H9 (cell line): ENCODE data around the gene LARP1. TPM values are rescaled to one million over a fixed set of nuclear protein-coding genes. Genes with fewer than 3 reads are reported as not detected.

ENCODE experiments used
- DNase-seq: peaks from one replicate; pipeline ENCODE4 v3.0.0-alpha.2; 2017
- H2AFZ ChIP-seq: one replicate; pipeline ENCODE4 v1.6.1; 2013; ENCODE audit warnings: mild to moderate bottlenecking, low read length, control low read depth, moderate library complexity
- H2AK5ac ChIP-seq: 2 replicates; pipeline ENCODE4 v1.6.1; 2013; ENCODE audit warnings: low read length, control low read depth, mixed read lengths; ENCODE audit not compliant: insufficient read length
- H2BK120ac ChIP-seq: one replicate; pipeline ENCODE4 v1.6.1; 2013; ENCODE audit warnings: low read depth, mild to moderate bottlenecking, low read length, control low read depth, inconsistent platforms; ENCODE audit not compliant: poor library complexity, severe bottlenecking
- H2BK12ac ChIP-seq: 2 replicates; pipeline ENCODE4 v1.6.1; 2013; ENCODE audit warnings: low read length, control low read depth, mixed read lengths, low read depth; ENCODE audit not compliant: insufficient read length
- H2BK15ac ChIP-seq: 2 replicates; pipeline ENCODE4 v1.6.1; 2013; ENCODE audit warnings: low read depth, low read length, control low read depth
- H2BK20ac ChIP-seq: one replicate; pipeline ENCODE4 v1.6.1; 2013; ENCODE audit warnings: low read depth, mild to moderate bottlenecking, low read length, control low read depth, inconsistent platforms; ENCODE audit not compliant: poor library complexity, severe bottlenecking
- H2BK5ac ChIP-seq: 2 replicates; pipeline ENCODE4 v1.6.1; 2013; ENCODE audit warnings: low read length, control low read depth, mixed read lengths; ENCODE audit not compliant: insufficient read length
- H3K14ac ChIP-seq: 2 replicates; pipeline ENCODE4 v1.6.1; 2013; ENCODE audit warnings: low read length, control low read depth; ENCODE audit not compliant: insufficient read depth
- H3K18ac ChIP-seq: 2 replicates; pipeline ENCODE4 v1.6.1; 2013; ENCODE audit warnings: low read depth, mild to moderate bottlenecking, mixed read lengths, low read length, control low read depth; ENCODE audit not compliant: insufficient read length
- H3K23ac ChIP-seq: 2 replicates; pipeline ENCODE4 v1.6.1; 2013; ENCODE audit warnings: low read length, control low read depth, mixed read lengths, low read depth; ENCODE audit not compliant: insufficient read length
- H3K23me2 ChIP-seq: 2 replicates; pipeline ENCODE4 v1.6.1; 2013; ENCODE audit warnings: low read depth, mild to moderate bottlenecking, mixed read lengths, low read length, control low read depth; ENCODE audit not compliant: insufficient read length, poor library complexity, severe bottlenecking
- H3K27ac ChIP-seq: 2 replicates; pipeline ENCODE4 v1.5.1; 2013; ENCODE audit warnings: low read length, control low read depth, mixed read lengths, low read depth; ENCODE audit not compliant: insufficient read length
- H3K27me3 ChIP-seq: 2 replicates; pipeline ENCODE4 v1.6.1; 2013; ENCODE audit warnings: low read length, control low read depth, inconsistent platforms; ENCODE audit not compliant: insufficient read depth
- H3K4ac ChIP-seq: 2 replicates; pipeline ENCODE4 v1.6.1; 2013; ENCODE audit warnings: low read depth, mild to moderate bottlenecking, control low read depth, inconsistent platforms, low read length, moderate library complexity
- H3K4me1 ChIP-seq: 2 replicates; pipeline ENCODE4 v1.6.1; 2013; ENCODE audit warnings: low read length, control low read depth, inconsistent platforms; ENCODE audit not compliant: insufficient read depth
- H3K4me2 ChIP-seq: 2 replicates; pipeline ENCODE4 v1.6.1; 2013; ENCODE audit warnings: low read length, control low read depth, mixed read lengths; ENCODE audit not compliant: insufficient read length, insufficient read depth
- H3K56ac ChIP-seq: 2 replicates; pipeline ENCODE4 v1.6.1; 2013; ENCODE audit warnings: low read depth, mild to moderate bottlenecking, mixed read lengths, low read length, control low read depth; ENCODE audit not compliant: insufficient read length
- H3K79me1 ChIP-seq: 2 replicates; pipeline ENCODE4 v1.6.1; 2013; ENCODE audit warnings: low read depth, mild to moderate bottlenecking, moderate library complexity, low read length, control low read depth, inconsistent platforms; ENCODE audit not compliant: insufficient read depth, poor library complexity, severe bottlenecking
- H3K79me2 ChIP-seq: 2 replicates; pipeline ENCODE4 v1.6.1; 2013; ENCODE audit warnings: low read length, control low read depth, inconsistent platforms; ENCODE audit not compliant: insufficient read depth
- H3K9ac ChIP-seq: 2 replicates; pipeline ENCODE4 v1.6.1; 2013; ENCODE audit warnings: low read length, control low read depth, mixed read lengths; ENCODE audit not compliant: insufficient read length; ENCODE audit errors: extremely low read depth
- H3K9me3 ChIP-seq: one replicate; pipeline ENCODE4 v1.6.1; 2013; ENCODE audit warnings: low read depth, low read length, inconsistent platforms; ENCODE audit not compliant: control insufficient read depth
- H3T11ph ChIP-seq: one replicate; pipeline ENCODE4 v1.6.1; 2013; ENCODE audit warnings: mild to moderate bottlenecking, low read length, control low read depth, inconsistent platforms
- H4K20me1 ChIP-seq: one replicate; pipeline ENCODE4 v1.6.1; 2013; ENCODE audit not compliant: control insufficient read depth, insufficient read length, insufficient read depth
- H4K5ac ChIP-seq: 2 replicates; pipeline ENCODE4 v1.6.1; 2013; ENCODE audit warnings: low read depth, mild to moderate bottlenecking, mixed read lengths, low read length, control low read depth; ENCODE audit not compliant: insufficient read length
- H4K8ac ChIP-seq: replicated peaks from 2 replicates; pipeline ENCODE4 v1.6.1; 2013; ENCODE audit warnings: low read length, control low read depth, mixed read lengths, low read depth; ENCODE audit not compliant: insufficient read length
- H4K91ac ChIP-seq: 2 replicates; pipeline ENCODE4 v1.6.1; 2013; ENCODE audit warnings: low read depth, mild to moderate bottlenecking, moderate library complexity, mixed read lengths, low read length, control low read depth; ENCODE audit not compliant: insufficient read length
- H3K27ac Mint-ChIP-seq, 3 experiments: 2 replicates in 2 of 3; 3 replicates in 1 of 3; pipeline ENCODE4 v1.8.0; 2020 to 2021; ENCODE audit warnings: mixed read lengths in 3 of 3, mild to moderate bottlenecking in 1 of 3, moderate library complexity in 1 of 3
- H3K27me3 Mint-ChIP-seq: 2 replicates; pipeline ENCODE4 v1.8.0; 2021; ENCODE audit warnings: low read depth, mild to moderate bottlenecking, moderate library complexity, mixed read lengths
- H3K36me3 Mint-ChIP-seq, 3 experiments: 2 replicates in 2 of 3; 3 replicates in 1 of 3; pipeline ENCODE4 v1.8.0; 2020 to 2021; ENCODE audit warnings: low read depth in 3 of 3, mixed read lengths in 3 of 3; ENCODE audit not compliant: insufficient read depth in 1 of 3
- H3K4me1 Mint-ChIP-seq, 2 experiments: 2 replicates each; pipeline ENCODE4 v1.8.0; 2020; ENCODE audit warnings: mixed read lengths in 2 of 2
- H3K4me3 Mint-ChIP-seq, 2 experiments: 2 replicates in 1 of 2; 3 replicates in 1 of 2; pipeline ENCODE4 v1.8.0; 2020 to 2021; ENCODE audit warnings: mild to moderate bottlenecking in 2 of 2, mixed read lengths in 2 of 2, moderate library complexity in 1 of 2
- H3K9me3 Mint-ChIP-seq, 2 experiments: 2 replicates in 1 of 2; 3 replicates in 1 of 2; pipeline ENCODE4 v1.8.0; 2020; ENCODE audit warnings: mild to moderate bottlenecking in 2 of 2, mixed read lengths in 2 of 2, moderate library complexity in 1 of 2
- WGBS: extraction: QIAGEN DNeasy Blood & Tissue Kit; methylation state at CpG from one replicate; pipeline ENCODE4 v1.1.7; 2013; ENCODE audit warnings: missing lambda C conversion rate, low lambda C conversion rate, mixed read lengths; ENCODE audit not compliant: insufficient read length; ENCODE audit errors: extremely low coverage; 5-methylcytosine and 5-hydroxymethylcytosine counted together
- total RNA-seq: library from RNA; stranded (reverse); gene quantifications from 2 replicates; pipeline ENCODE4 v1.2.1, GENCODE V29; 2021
- TF ChIP-seq, protein P1 (sequence below): fragments of 200-600 bp; sonication (generic); conservative IDR thresholded peaks from 3 replicates; pipeline ENCODE4 v1.8.0; 2021; ENCODE audit warnings: antibody characterized with exemption, mild to moderate bottlenecking

Gene LARP1
- total RNA-seq, 1 experiment from 2014 or later: 405 TPM

DNA sequence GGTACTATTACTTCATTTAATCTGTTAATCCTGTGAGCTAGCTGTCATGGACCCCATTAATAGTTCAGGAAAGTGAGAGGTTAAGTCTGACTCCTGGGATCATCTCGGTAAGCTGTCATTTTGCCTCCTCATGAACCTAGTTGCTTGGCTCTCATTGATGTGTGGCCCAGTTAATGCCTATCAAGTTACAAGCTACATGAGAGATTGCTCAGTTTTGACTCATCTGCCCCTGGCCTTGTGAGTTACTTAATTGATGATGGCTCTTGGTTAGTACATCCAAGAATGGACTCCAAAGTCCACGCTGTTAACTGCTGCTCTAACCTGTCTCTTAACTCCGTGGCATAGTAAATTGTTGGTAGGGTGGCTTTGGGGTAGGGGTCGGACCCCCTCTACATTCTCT is 23.9 kb downstream of the LARP1 start:
- no peaks in the 10 kb centered on the region for H3K27me3 Mint-ChIP-seq
- WGBS: no CpG with 5 or more reads among the region's 4 CpGs
- H3K4me2 ChIP-seq: no peak overlapping the region
- peaks cover 0 to 4% (median 3%) of the 10 kb centered on the region in 3 experiments; a peak in 4 of 7 replicates for H3K36me3 Mint-ChIP-seq
- H3K4me1 Mint-ChIP-seq: peaks cover 67 to 75% of the 10 kb centered on the region in 2 experiments
- no peak for DNase-seq
- peaks cover 3% of the 10 kb centered on the region for H3K79me1 ChIP-seq
- no peaks in the 10 kb centered on the region for H3K27me3 ChIP-seq
- H2BK120ac ChIP-seq: no peak overlapping the region
- no peaks in the 10 kb centered on the region for H3K23me2 ChIP-seq
- no peak overlapping the region for H3K23ac ChIP-seq
- no peak overlapping the region for H3K4me3 Mint-ChIP-seq
- TF ChIP-seq, protein P1, sequence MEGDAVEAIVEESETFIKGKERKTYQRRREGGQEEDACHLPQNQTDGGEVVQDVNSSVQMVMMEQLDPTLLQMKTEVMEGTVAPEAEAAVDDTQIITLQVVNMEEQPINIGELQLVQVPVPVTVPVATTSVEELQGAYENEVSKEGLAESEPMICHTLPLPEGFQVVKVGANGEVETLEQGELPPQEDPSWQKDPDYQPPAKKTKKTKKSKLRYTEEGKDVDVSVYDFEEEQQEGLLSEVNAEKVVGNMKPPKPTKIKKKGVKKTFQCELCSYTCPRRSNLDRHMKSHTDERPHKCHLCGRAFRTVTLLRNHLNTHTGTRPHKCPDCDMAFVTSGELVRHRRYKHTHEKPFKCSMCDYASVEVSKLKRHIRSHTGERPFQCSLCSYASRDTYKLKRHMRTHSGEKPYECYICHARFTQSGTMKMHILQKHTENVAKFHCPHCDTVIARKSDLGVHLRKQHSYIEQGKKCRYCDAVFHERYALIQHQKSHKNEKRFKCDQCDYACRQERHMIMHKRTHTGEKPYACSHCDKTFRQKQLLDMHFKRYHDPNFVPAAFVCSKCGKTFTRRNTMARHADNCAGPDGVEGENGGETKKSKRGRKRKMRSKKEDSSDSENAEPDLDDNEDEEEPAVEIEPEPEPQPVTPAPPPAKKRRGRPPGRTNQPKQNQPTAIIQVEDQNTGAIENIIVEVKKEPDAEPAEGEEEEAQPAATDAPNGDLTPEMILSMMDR: no peak
- peaks cover 20% of the 10 kb centered on the region; the same call in 1 of the 2 replicates for H3K4me1 ChIP-seq
- no peak overlapping the region for H3K14ac ChIP-seq
- H3K9ac ChIP-seq: no peak overlapping the region
- no peak overlapping the region for H2BK5ac ChIP-seq
- H3K27ac ChIP-seq: no peak overlapping the region
- H3K56ac ChIP-seq: no peak overlapping the region
- H4K5ac ChIP-seq: no peak overlapping the region
- H3K9me3 ChIP-seq: no peaks in the 10 kb centered on the region
- peak overlapping the region in 1 of 3 experiments; percentile 20; a peak in 1 of 7 replicates for H3K27ac Mint-ChIP-seq
- H2AK5ac ChIP-seq: no peak overlapping the region
- no peak overlapping the region for H3K18ac ChIP-seq
- no peak overlapping the region for H4K8ac ChIP-seq
- H2BK20ac ChIP-seq: no peak overlapping the region
- H3K9me3 Mint-ChIP-seq: no peaks in the 10 kb centered on the region
- H3K4ac ChIP-seq: no peak overlapping the region
- H4K20me1 ChIP-seq: no peaks in the 10 kb centered on the region
- no peak overlapping the region for H2BK15ac ChIP-seq
- H2AFZ ChIP-seq: no peak overlapping the region
- no peak overlapping the region for H2BK12ac ChIP-seq
- H3K79me2 ChIP-seq: peaks cover 85% of the 10 kb centered on the region
- no peak overlapping the region for H3T11ph ChIP-seq
- no peak overlapping the region for H4K91ac ChIP-seq
